ENCODE measurements around the gene NR5A2.

DNA sequence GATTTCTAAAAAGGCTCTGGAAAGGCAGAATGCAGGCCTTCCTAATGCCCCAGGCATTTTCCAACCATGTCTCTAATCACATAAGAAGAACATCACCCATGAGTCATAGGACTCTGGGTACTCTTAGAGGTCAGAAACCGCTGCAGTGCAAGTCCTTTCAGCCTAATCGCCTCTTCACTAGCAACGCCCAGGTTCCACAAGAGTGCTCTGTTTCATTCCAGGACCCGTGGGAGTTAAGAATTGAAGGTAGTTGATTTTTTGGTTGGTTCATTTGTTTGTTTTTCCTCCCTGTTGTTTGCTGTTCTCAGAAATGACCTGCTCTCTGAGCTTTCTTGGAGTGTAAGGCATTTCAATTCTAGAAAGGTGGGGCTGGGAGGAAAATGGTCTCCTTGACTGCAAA lies 123.2 kb downstream of the NR5A2 start:
- TF ChIP-seq POLR2A (IDR thresholded peaks at IDR 0.05) (no peak), CTCF (IDR thresholded peaks at IDR 0.05) (no peak), POLR2AphosphoS5 (IDR thresholded peaks at IDR 0.05) (no peak), EP300 (IDR thresholded peaks at IDR 0.05) (peak in 1 of 4 donors; percentile 23)
